ENCODE measurements around the gene MED13.

- no peak for TF ChIP-seq PBX3 (CRISPR knock-in tag; IDR thresholded peaks at IDR 0.05)
- no peak for TF ChIP-seq ZNF138 (tag by site-specific recombination; IDR thresholded peaks at IDR 0.05; ENCODE audit: borderline replicate concordance)
- TF ChIP-seq ZNF513 (tag by site-specific recombination; IDR thresholded peaks at IDR 0.05): no peak
- no peak for TF ChIP-seq BCL11A (tag by site-specific recombination; IDR thresholded peaks at IDR 0.05; ENCODE audit: low read depth)
- TF ChIP-seq ZBTB26 (tag by site-specific recombination; optimal IDR thresholded peaks at IDR 0.05): no peak
- no peak for TF ChIP-seq ZNF121 (tag by site-specific recombination; IDR thresholded peaks at IDR 0.05)
- TF ChIP-seq CTCF (tag by site-specific recombination; IDR thresholded peaks at IDR 0.05): no peak
- no peak for TF ChIP-seq REST (tag by site-specific recombination; IDR thresholded peaks at IDR 0.05)
- TF ChIP-seq ZNF2 (tag by site-specific recombination; IDR thresholded peaks at IDR 0.05): no peak
- no peak for TF ChIP-seq ZNF274 (IDR thresholded peaks at IDR 0.05; ENCODE audit: low read length)
- no peak for TF ChIP-seq ZNF274 (tag by site-specific recombination; IDR thresholded peaks at IDR 0.05; ENCODE audit: borderline replicate concordance)
- TF ChIP-seq ZFP69B (tag by site-specific recombination; IDR thresholded peaks at IDR 0.05): no peak
- no peak for TF ChIP-seq ZNF423 (tag by site-specific recombination; IDR thresholded peaks at IDR 0.05)
Observed at GRCh38 chr17:62091804-62092203, 26.7 kb upstream of the MED13 start.
